Lower leg skin (tissue), 3 donors: Measurements from ENCODE around the gene PDZD8.
"Not testable (repeated sequence)": the region's sequence is repeated elsewhere in the genome, so short reads cannot be mapped to it uniquely, and the experiment has no call there.

Experiments used
- POLR2A ChIP-seq, 2 donors: fragments of 450-650 bp; IDR thresholded peaks; one replicate each; pipeline ENCODE4 v1.6.1; 2016 to 2017; ENCODE audit warnings: antibody characterized with exemption in 2 of 2, mild to moderate bottlenecking in 1 of 2, moderate library complexity in 1 of 2
- TF ChIP-seq, protein P1 (sequence below), 3 donors: fragments of 450-650 bp; IDR thresholded peaks; one replicate each; pipeline ENCODE4 v1.5.1; 2016; ENCODE audit warnings: antibody characterized with exemption in 3 of 3, mild to moderate bottlenecking in 3 of 3, moderate library complexity in 2 of 3

DNA sequence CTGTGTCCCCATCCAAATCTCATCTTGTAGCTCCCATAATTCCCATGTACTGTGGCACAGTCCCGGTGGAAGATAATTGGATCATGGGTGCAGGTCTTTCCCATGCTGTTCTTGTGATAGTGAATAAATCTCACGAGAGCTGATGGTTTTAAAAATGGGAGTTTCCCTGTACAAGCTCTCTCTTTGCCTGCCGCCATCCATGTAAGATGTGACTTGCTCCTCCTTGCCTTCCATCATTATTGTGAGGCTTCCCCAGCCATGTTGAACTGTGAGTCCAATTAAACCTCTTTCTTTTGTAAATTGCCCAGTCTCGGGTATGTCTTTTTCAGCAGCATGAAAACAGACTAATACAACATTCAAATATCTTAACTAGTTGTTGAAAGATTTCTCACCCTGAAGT lies 145.1 kb downstream of the PDZD8 start:
- TF ChIP-seq, protein P1, sequence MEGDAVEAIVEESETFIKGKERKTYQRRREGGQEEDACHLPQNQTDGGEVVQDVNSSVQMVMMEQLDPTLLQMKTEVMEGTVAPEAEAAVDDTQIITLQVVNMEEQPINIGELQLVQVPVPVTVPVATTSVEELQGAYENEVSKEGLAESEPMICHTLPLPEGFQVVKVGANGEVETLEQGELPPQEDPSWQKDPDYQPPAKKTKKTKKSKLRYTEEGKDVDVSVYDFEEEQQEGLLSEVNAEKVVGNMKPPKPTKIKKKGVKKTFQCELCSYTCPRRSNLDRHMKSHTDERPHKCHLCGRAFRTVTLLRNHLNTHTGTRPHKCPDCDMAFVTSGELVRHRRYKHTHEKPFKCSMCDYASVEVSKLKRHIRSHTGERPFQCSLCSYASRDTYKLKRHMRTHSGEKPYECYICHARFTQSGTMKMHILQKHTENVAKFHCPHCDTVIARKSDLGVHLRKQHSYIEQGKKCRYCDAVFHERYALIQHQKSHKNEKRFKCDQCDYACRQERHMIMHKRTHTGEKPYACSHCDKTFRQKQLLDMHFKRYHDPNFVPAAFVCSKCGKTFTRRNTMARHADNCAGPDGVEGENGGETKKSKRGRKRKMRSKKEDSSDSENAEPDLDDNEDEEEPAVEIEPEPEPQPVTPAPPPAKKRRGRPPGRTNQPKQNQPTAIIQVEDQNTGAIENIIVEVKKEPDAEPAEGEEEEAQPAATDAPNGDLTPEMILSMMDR (IDR thresholded peaks at IDR 0.05): not testable (repeated sequence)
- not testable (repeated sequence) for TF ChIP-seq POLR2A (IDR thresholded peaks at IDR 0.05)
